Suprapubic skin (tissue), 3 donors: ENCODE data around the gene AS3MT.

Experiments used
- EP300 ChIP-seq: sonication (generic); formaldehyde crosslinking; IDR thresholded peaks from one replicate; pipeline ENCODE4 v1.6.1; 2017; ENCODE audit warnings: antibody characterized with exemption
- TF ChIP-seq, protein P1 (sequence below), 2 donors: fragments of 200-600 bp in 1 of 2; fragments of 450-650 bp in 1 of 2; sonication (generic) in 1 of 2; IDR thresholded peaks; one replicate each; pipeline ENCODE4 v1.5.1; 2016 to 2019; ENCODE audit warnings: antibody characterized with exemption in 2 of 2, mild to moderate bottlenecking in 1 of 2, moderate library complexity in 1 of 2

DNA sequence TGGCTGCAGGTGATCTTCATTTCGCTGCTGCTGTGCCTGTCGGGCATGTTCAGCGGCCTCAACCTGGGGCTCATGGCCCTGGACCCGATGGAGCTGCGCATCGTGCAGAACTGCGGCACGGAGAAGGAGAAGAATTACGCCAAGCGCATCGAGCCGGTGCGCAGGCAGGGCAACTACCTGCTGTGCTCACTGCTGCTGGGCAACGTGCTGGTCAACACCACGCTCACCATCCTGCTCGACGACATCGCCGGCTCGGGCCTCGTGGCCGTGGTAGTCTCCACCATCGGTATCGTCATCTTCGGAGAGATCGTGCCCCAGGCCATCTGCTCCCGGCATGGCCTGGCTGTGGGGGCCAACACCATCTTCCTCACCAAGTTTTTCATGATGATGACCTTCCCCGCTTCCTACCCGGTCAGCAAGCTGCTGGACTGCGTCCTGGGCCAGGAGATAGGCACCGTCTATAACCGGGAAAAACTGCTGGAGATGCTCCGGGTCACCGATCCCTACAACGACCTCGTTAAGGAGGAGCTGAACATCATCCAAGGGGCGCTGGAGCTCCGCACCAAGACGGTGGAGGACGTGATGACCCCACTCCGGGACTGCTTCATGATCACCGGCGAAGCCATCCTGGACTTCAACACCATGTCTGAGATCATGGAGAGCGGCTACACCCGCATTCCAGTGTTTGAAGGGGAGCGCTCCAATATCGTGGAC is 50.1 kb downstream of the AS3MT start:
- TF ChIP-seq, protein P1, sequence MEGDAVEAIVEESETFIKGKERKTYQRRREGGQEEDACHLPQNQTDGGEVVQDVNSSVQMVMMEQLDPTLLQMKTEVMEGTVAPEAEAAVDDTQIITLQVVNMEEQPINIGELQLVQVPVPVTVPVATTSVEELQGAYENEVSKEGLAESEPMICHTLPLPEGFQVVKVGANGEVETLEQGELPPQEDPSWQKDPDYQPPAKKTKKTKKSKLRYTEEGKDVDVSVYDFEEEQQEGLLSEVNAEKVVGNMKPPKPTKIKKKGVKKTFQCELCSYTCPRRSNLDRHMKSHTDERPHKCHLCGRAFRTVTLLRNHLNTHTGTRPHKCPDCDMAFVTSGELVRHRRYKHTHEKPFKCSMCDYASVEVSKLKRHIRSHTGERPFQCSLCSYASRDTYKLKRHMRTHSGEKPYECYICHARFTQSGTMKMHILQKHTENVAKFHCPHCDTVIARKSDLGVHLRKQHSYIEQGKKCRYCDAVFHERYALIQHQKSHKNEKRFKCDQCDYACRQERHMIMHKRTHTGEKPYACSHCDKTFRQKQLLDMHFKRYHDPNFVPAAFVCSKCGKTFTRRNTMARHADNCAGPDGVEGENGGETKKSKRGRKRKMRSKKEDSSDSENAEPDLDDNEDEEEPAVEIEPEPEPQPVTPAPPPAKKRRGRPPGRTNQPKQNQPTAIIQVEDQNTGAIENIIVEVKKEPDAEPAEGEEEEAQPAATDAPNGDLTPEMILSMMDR (IDR thresholded peaks at IDR 0.05) = no peak
- TF ChIP-seq EP300 = no peak
